HepG2 (cell line): ENCODE measurements around the gene NOS1AP. TPM values are rescaled to one million over a fixed set of nuclear protein-coding genes. Genes with fewer than 3 reads are reported as not detected.

Source experiments
- ELF3 ChIP-seq: IDR thresholded peaks from 2 replicates; pipeline ENCODE4 v1.6.1; 2016; ENCODE audit warnings: missing genetic modification reagents, missing compliant biosample characterization
- HNRNPUL1 ChIP-seq: fragments of 200-400 bp; formaldehyde crosslinking; IDR thresholded peaks from 2 replicates; pipeline ENCODE4 v1.6.1; 2017; ENCODE audit warnings: low read depth, mild to moderate bottlenecking, low read length, moderate library complexity
- ISX ChIP-seq: sonication (generic); formaldehyde crosslinking; conservative IDR thresholded peaks from 2 replicates; pipeline ENCODE4 v1.5.0; 2020; ENCODE audit warnings: missing genetic modification reagents
- KDM1A ChIP-seq: IDR thresholded peaks from 2 replicates; pipeline ENCODE4 v1.6.1; 2016; ENCODE audit warnings: missing compliant biosample characterization
- KLF15 ChIP-seq: sonication (generic); formaldehyde crosslinking; IDR thresholded peaks from 2 replicates; pipeline ENCODE4 v1.8.1; 2023; ENCODE audit warnings: borderline replicate concordance, mild to moderate bottlenecking, inconsistent platforms, missing genetic modification reagents, mixed read lengths
- MTF1 ChIP-seq: sonication (generic); formaldehyde crosslinking; IDR thresholded peaks from 2 replicates; pipeline ENCODE4 v1.5.0; 2020; ENCODE audit warnings: missing genetic modification reagents
- MTF2 ChIP-seq: sonication (generic); formaldehyde crosslinking; IDR thresholded peaks from 2 replicates; pipeline ENCODE4 v1.5.0; 2020; ENCODE audit warnings: missing genetic modification reagents, borderline replicate concordance
- PHF5A ChIP-seq: IDR thresholded peaks from one replicate; pipeline ENCODE4 v1.6.1; 2018; ENCODE audit warnings: low read depth, missing genetic modification reagents; ENCODE audit not compliant: unreplicated experiment
- SCMH1 ChIP-seq: sonication (generic); formaldehyde crosslinking; IDR thresholded peaks from 2 replicates; pipeline ENCODE4 v1.9.0; 2021; ENCODE audit warnings: missing genetic modification reagents, mild to moderate bottlenecking, borderline replicate concordance
- TARDBP ChIP-seq: sonication (generic); formaldehyde crosslinking; IDR thresholded peaks from 2 replicates; pipeline ENCODE4 v1.8.0; 2022; ENCODE audit warnings: mild to moderate bottlenecking, missing genetic modification reagents
- TCF7 ChIP-seq: sonication (generic); IDR thresholded peaks from 2 replicates; pipeline ENCODE4 v1.6.1; 2016; ENCODE audit warnings: antibody characterized with exemption, low read depth
- TRIM24 ChIP-seq: sonication (generic); formaldehyde crosslinking; IDR thresholded peaks from 2 replicates; pipeline ENCODE4 v1.8.0; 2022; ENCODE audit warnings: mild to moderate bottlenecking, missing genetic modification reagents
- U2AF2 ChIP-seq: fragments of 200-400 bp; formaldehyde crosslinking; IDR thresholded peaks from 2 replicates; pipeline ENCODE4 v1.6.1; 2017; ENCODE audit warnings: low read depth, mild to moderate bottlenecking, low read length
- XRCC5 ChIP-seq: fragments of 200-400 bp; formaldehyde crosslinking; optimal IDR thresholded peaks from 2 replicates; pipeline ENCODE3; 2017; ENCODE audit warnings: mild to moderate bottlenecking, low read length
- ZFP82 ChIP-seq: sonication (generic); formaldehyde crosslinking; IDR thresholded peaks from 2 replicates; pipeline ENCODE4 v1.5.1; 2020; ENCODE audit warnings: mild to moderate bottlenecking, missing genetic modification reagents, borderline replicate concordance
- ZNF124 ChIP-seq: sonication (generic); formaldehyde crosslinking; IDR thresholded peaks from 2 replicates; pipeline ENCODE4 v1.4.0; 2020; ENCODE audit warnings: missing genetic modification reagents
- ZNF333 ChIP-seq: sonication (generic); formaldehyde crosslinking; IDR thresholded peaks from 2 replicates; pipeline ENCODE4 v1.4.0; 2020; ENCODE audit warnings: mild to moderate bottlenecking, missing genetic modification reagents, borderline replicate concordance
- ZNF460 ChIP-seq: sonication (generic); formaldehyde crosslinking; IDR thresholded peaks from 2 replicates; pipeline ENCODE4 v1.5.1; 2020; ENCODE audit warnings: missing genetic modification reagents, mild to moderate bottlenecking, borderline replicate concordance
- ZNF546 ChIP-seq: sonication (generic); formaldehyde crosslinking; conservative IDR thresholded peaks from 2 replicates; pipeline ENCODE4 v1.8.1; 2023; ENCODE audit warnings: mild to moderate bottlenecking, missing genetic modification reagents
- ZNF660 ChIP-seq: sonication (generic); formaldehyde crosslinking; IDR thresholded peaks from 2 replicates; pipeline ENCODE4 v1.5.1; 2020; ENCODE audit warnings: mild to moderate bottlenecking, low read depth, missing genetic modification reagents, borderline replicate concordance
- ZNF816 ChIP-seq: sonication (generic); formaldehyde crosslinking; IDR thresholded peaks from 2 replicates; pipeline ENCODE4 v1.8.0; 2022; ENCODE audit warnings: missing genetic modification reagents, mild to moderate bottlenecking, borderline replicate concordance
- ZNF83 ChIP-seq: sonication (generic); formaldehyde crosslinking; IDR thresholded peaks from 2 replicates; pipeline ENCODE4 v1.4.0; 2020; ENCODE audit warnings: missing genetic modification reagents, mild to moderate bottlenecking, borderline replicate concordance
- polyA plus RNA-seq, 8 experiments: library from polyadenylated mRNA; depleted of rRNA in 3 of 8; stranded (reverse) in 7 of 8; unstranded in 1 of 8; fragments of >200 nt; fragmentation: Illumina TruSeq in 4 of 8; extraction: Trizol in 4 of 8; gene quantifications; 2 replicates each; pipeline versions ENCODE4 v1.2.1 to v1.2.3, GENCODE V29; 2011 to 2016; ENCODE audit warnings: low read depth in 4 of 8, missing spikeins in 1 of 8, mixed read lengths in 1 of 8; ENCODE audit not compliant: insufficient read depth in 1 of 8
- total RNA-seq, 5 experiments: library from RNA; depleted of rRNA; stranded (reverse); fragments of >200 nt; fragmentation: Illumina TruSeq; extraction: Trizol; gene quantifications; 2 replicates each; pipeline ENCODE4 v1.2.3, GENCODE V29; 2016; ENCODE audit warnings: low read depth in 1 of 5
- TF ChIP-seq, protein P1 (sequence below): sonication (generic); IDR thresholded peaks from 2 replicates; pipeline ENCODE4 v1.6.1; 2016; ENCODE audit warnings: low read depth, borderline replicate concordance
- TF ChIP-seq, protein P2 (sequence below): sonication (generic); formaldehyde crosslinking; IDR thresholded peaks from 2 replicates; pipeline ENCODE4 v1.4.0; 2020; ENCODE audit warnings: missing genetic modification reagents, borderline replicate concordance

Gene NOS1AP
- total and polyA plus RNA-seq, 2 of the 13 experiments (the other 11 are each of a cell fraction or from before 2014, with no cell fraction given) = 2.0 to 3.3 TPM

DNA sequence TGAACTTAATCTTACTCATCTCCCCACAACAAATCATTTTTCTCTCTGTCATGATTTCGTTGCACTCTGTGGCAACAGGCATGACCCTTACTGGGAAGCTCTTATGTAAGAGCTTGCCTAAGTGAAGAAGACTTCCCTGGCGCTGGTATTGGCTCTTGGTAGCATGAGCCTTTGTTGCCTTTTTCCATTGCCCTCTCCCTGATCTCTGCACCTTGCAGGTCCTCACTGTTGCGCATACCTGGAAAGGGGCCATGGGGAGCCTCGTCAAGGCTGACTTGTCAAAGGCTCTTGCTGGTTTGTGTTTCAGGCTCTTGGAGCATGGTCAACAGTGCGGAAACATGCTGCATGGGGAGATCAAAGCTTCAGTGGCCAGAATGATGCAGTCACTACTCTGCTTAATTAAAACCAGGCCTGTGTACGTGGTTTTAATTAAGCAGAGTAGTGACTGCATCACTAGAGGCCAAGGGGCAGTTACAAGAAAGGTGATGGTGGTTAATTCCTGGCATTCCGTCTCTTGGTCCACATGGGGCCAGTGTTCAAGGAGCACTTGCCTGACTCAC, 165.8 kb downstream of the NOS1AP start (continued):
- TF ChIP-seq, protein P1, sequence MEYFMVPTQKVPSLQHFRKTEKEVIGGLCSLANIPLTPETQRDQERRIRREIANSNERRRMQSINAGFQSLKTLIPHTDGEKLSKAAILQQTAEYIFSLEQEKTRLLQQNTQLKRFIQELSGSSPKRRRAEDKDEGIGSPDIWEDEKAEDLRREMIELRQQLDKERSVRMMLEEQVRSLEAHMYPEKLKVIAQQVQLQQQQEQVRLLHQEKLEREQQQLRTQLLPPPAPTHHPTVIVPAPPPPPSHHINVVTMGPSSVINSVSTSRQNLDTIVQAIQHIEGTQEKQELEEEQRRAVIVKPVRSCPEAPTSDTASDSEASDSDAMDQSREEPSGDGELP = peak; percentile 10; the same call in 1 of the 2 replicates
- no peak; the same call in none of the 2 replicates for TF ChIP-seq TRIM24 (CRISPR knock-in tag)
- TF ChIP-seq, protein P2, sequence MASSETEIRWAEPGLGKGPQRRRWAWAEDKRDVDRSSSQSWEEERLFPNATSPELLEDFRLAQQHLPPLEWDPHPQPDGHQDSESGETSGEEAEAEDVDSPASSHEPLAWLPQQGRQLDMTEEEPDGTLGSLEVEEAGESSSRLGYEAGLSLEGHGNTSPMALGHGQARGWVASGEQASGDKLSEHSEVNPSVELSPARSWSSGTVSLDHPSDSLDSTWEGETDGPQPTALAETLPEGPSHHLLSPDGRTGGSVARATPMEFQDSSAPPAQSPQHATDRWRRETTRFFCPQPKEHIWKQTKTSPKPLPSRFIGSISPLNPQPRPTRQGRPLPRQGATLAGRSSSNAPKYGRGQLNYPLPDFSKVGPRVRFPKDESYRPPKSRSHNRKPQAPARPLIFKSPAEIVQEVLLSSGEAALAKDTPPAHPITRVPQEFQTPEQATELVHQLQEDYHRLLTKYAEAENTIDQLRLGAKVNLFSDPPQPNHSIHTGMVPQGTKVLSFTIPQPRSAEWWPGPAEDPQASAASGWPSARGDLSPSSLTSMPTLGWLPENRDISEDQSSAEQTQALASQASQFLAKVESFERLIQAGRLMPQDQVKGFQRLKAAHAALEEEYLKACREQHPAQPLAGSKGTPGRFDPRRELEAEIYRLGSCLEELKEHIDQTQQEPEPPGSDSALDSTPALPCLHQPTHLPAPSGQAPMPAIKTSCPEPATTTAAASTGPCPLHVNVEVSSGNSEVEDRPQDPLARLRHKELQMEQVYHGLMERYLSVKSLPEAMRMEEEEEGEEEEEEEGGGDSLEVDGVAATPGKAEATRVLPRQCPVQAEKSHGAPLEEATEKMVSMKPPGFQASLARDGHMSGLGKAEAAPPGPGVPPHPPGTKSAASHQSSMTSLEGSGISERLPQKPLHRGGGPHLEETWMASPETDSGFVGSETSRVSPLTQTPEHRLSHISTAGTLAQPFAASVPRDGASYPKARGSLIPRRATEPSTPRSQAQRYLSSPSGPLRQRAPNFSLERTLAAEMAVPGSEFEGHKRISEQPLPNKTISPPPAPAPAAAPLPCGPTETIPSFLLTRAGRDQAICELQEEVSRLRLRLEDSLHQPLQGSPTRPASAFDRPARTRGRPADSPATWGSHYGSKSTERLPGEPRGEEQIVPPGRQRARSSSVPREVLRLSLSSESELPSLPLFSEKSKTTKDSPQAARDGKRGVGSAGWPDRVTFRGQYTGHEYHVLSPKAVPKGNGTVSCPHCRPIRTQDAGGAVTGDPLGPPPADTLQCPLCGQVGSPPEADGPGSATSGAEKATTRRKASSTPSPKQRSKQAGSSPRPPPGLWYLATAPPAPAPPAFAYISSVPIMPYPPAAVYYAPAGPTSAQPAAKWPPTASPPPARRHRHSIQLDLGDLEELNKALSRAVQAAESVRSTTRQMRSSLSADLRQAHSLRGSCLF (CRISPR knock-in tag) = no peak
- TF ChIP-seq TARDBP = no peak
- TF ChIP-seq ZNF546 (CRISPR knock-in tag) = no peak
- no peak for TF ChIP-seq ZNF83 (CRISPR knock-in tag)
- no peak for TF ChIP-seq U2AF2
- no peak for TF ChIP-seq SCMH1 (CRISPR knock-in tag)
- TF ChIP-seq HNRNPUL1 = no peak
- no peak for TF ChIP-seq ZNF124 (CRISPR knock-in tag)
- TF ChIP-seq ZNF816 (CRISPR knock-in tag) = no peak
- no peak for TF ChIP-seq MTF1 (CRISPR knock-in tag)
- TF ChIP-seq ZNF333 (CRISPR knock-in tag) = no peak
- no peak; the same call in 1 of the 2 replicates for TF ChIP-seq TCF7
- no peak for TF ChIP-seq ISX (CRISPR knock-in tag)
- no peak for TF ChIP-seq ZNF660 (CRISPR knock-in tag)
- TF ChIP-seq ZNF460 (CRISPR knock-in tag) = no peak
- 0 out of 2 replicates have a peak, but pooled peaks have one; percentile 36 for TF ChIP-seq KDM1A (CRISPR knock-in tag)
- TF ChIP-seq KLF15 = no peak
- TF ChIP-seq PHF5A (CRISPR knock-in tag) = no peak
- TF ChIP-seq ZFP82 (CRISPR knock-in tag) = no peak
- no peak for TF ChIP-seq XRCC5
- no peak for TF ChIP-seq MTF2
- peak; percentile 45; the same call in 1 of the 2 replicates for TF ChIP-seq ELF3
